Liver (tissue), 9 donors: ENCODE measurements around the gene CCDC30. TPM values are rescaled to one million over a fixed set of nuclear protein-coding genes. Genes with fewer than 3 reads are reported as not detected.
A peak's percentile ranks its signal among the peaks of the same experiment; 100 is the strongest.

ENCODE experiments used
- DNase-seq: peaks from one replicate; pipeline ENCODE4 v3.0.0-alpha.2; 2017; ENCODE audit warnings: low spot score
- H3K27ac ChIP-seq, 2 donors: one replicate each; pipeline ENCODE4 v1.7.0; 2013; ENCODE audit warnings: inconsistent platforms in 2 of 2, low read length in 2 of 2, control low read depth in 1 of 2, low read depth in 1 of 2, mild to moderate bottlenecking in 1 of 2
- H3K27me3 ChIP-seq, 4 donors: one replicate each; pipeline versions ENCODE4 v1.6.1 to v1.7.0; 2013; ENCODE audit warnings: low read length in 3 of 4, inconsistent platforms in 1 of 4, mild to moderate bottlenecking in 1 of 4, moderate library complexity in 1 of 4; ENCODE audit not compliant: control insufficient read depth in 4 of 4, insufficient read depth in 4 of 4
- H3K36me3 ChIP-seq, 4 donors: one replicate each; pipeline versions ENCODE4 v1.6.1 to v1.7.0; 2013; ENCODE audit warnings: low read length in 3 of 4, mild to moderate bottlenecking in 3 of 4, low read depth in 1 of 4, moderate library complexity in 1 of 4; ENCODE audit not compliant: control insufficient read depth in 4 of 4, insufficient read depth in 3 of 4
- H3K4me1 ChIP-seq, 4 donors: one replicate each; pipeline versions ENCODE4 v1.6.1 to v1.7.0; 2013; ENCODE audit warnings: low read length in 3 of 4, mild to moderate bottlenecking in 3 of 4, moderate library complexity in 1 of 4; ENCODE audit not compliant: control insufficient read depth in 4 of 4, insufficient read depth in 4 of 4
- H3K4me3 ChIP-seq, 3 donors: one replicate each; pipeline versions ENCODE4 v1.6.1 to v1.7.0; 2013; ENCODE audit warnings: low read length in 3 of 3, control low read depth in 1 of 3, low read depth in 1 of 3, mild to moderate bottlenecking in 1 of 3
- H3K9ac ChIP-seq, 2 donors: one replicate each; pipeline ENCODE4 v1.7.0; 2013; ENCODE audit warnings: low read length in 2 of 2, mild to moderate bottlenecking in 2 of 2, moderate library complexity in 2 of 2, control low read depth in 1 of 2, low read depth in 1 of 2
- H3K9me3 ChIP-seq, 4 donors: one replicate each; pipeline versions ENCODE4 v1.6.1 to v1.7.0; 2013; ENCODE audit warnings: low read length in 3 of 4; ENCODE audit not compliant: control insufficient read depth in 4 of 4
- ATF3 ChIP-seq: IDR thresholded peaks from 2 replicates; pipeline ENCODE4 v1.6.1; 2016; ENCODE audit warnings: antibody characterized with exemption
- CTCF ChIP-seq: fragments of 150-350 bp; IDR thresholded peaks from 2 replicates; pipeline ENCODE4 v1.5.1; 2017; ENCODE audit warnings: improper control_type of control experiment, low read depth, low read length; ENCODE audit not compliant: missing input control
- EGR1 ChIP-seq, 2 donors: IDR thresholded peaks; 2 replicates each; pipeline ENCODE4 v1.6.1; 2016 to 2018; ENCODE audit warnings: antibody characterized with exemption in 2 of 2, low read depth in 2 of 2
- FOXA1 ChIP-seq: IDR thresholded peaks from 2 replicates; pipeline ENCODE4 v1.6.1; 2016; ENCODE audit warnings: antibody characterized with exemption
- FOXA2 ChIP-seq: IDR thresholded peaks from 2 replicates; pipeline ENCODE4 v1.6.1; 2016; ENCODE audit warnings: antibody characterized with exemption
- GABPA ChIP-seq, 2 donors: IDR thresholded peaks in 1 of 2; conservative IDR thresholded peaks in 1 of 2; 2 replicates each; pipeline ENCODE4 v1.6.1; 2016; ENCODE audit warnings: antibody characterized with exemption in 2 of 2, mild to moderate bottlenecking in 1 of 2, moderate library complexity in 1 of 2
- HNF4A ChIP-seq, 2 donors: conservative IDR thresholded peaks; 2 replicates each; pipeline ENCODE4 v1.6.1; 2016; ENCODE audit warnings: antibody characterized with exemption in 2 of 2, mild to moderate bottlenecking in 2 of 2
- HNF4G ChIP-seq: IDR thresholded peaks from 2 replicates; pipeline ENCODE4 v1.6.1; 2016; ENCODE audit warnings: antibody characterized with exemption
- JUND ChIP-seq, 2 donors: IDR thresholded peaks; 2 replicates each; pipeline ENCODE4 v1.6.1; 2016; ENCODE audit warnings: antibody characterized with exemption in 2 of 2
- MAX ChIP-seq: IDR thresholded peaks from 2 replicates; pipeline ENCODE4 v1.6.1; 2016; ENCODE audit warnings: antibody characterized with exemption
- NR2F2 ChIP-seq: IDR thresholded peaks from 2 replicates; pipeline ENCODE4 v1.6.1; 2016; ENCODE audit warnings: antibody characterized with exemption
- RAD21 ChIP-seq, 2 donors: IDR thresholded peaks; 2 replicates each; pipeline ENCODE4 v1.6.1; 2016; ENCODE audit warnings: antibody characterized with exemption in 2 of 2, mild to moderate bottlenecking in 2 of 2
- REST ChIP-seq: IDR thresholded peaks from 2 replicates; pipeline ENCODE4 v1.6.1; 2016; ENCODE audit warnings: antibody characterized with exemption, mild to moderate bottlenecking
- RXRA ChIP-seq, 2 donors: IDR thresholded peaks; 2 replicates each; pipeline ENCODE4 v1.6.1; 2017 to 2018; ENCODE audit warnings: antibody characterized with exemption in 2 of 2, mild to moderate bottlenecking in 1 of 2
- SP1 ChIP-seq: IDR thresholded peaks from 2 replicates; pipeline ENCODE4 v1.6.1; 2018; ENCODE audit warnings: antibody characterized with exemption, mild to moderate bottlenecking
- TAF1 ChIP-seq: conservative IDR thresholded peaks from 2 replicates; pipeline ENCODE4 v1.6.1; 2016; ENCODE audit warnings: antibody characterized with exemption, mild to moderate bottlenecking
- YY1 ChIP-seq: IDR thresholded peaks from 2 replicates; pipeline ENCODE4 v1.6.1; 2016; ENCODE audit warnings: antibody characterized with exemption, mild to moderate bottlenecking
- ZBTB33 ChIP-seq: IDR thresholded peaks from 2 replicates; pipeline ENCODE4 v1.6.1; 2016; ENCODE audit warnings: antibody characterized with exemption
- WGBS: extraction: QIAGEN DNeasy Blood & Tissue Kit; methylation state at CpG from one replicate; pipeline ENCODE4 v1.1.7; 2013; 5-methylcytosine and 5-hydroxymethylcytosine counted together
- polyA plus RNA-seq, 2 donors: library from polyadenylated mRNA; stranded (reverse) in 1 of 2; unstranded in 1 of 2; fragments of 200-250 nt in 1 of 2; fragments of >200 nt in 1 of 2; fragmentation: Nextera tagmentation in 1 of 2; extraction: Ambion mirVana in 1 of 2; gene quantifications; one replicate each; pipeline versions ENCODE4 v1.2.1 to v1.2.3, GENCODE V29; 2013 to 2015
- total RNA-seq, 2 donors: library from RNA; depleted of rRNA; stranded (reverse); fragments of >200 nt; gene quantifications; one replicate each; pipeline ENCODE4 v1.2.3, GENCODE V29; 2014
- donor health status: healthy.
- donor health status: healthy.
- donor health status: healthy.
- donor health status: healthy.
- donor health status: healthy.

The CCDC30 gene
- total and polyA plus RNA-seq, 4 donors: 0.07 to 2.0 (median 1.3) TPM

GRCh38 chr1:42658877-42659337, 195.8 kb downstream of the CCDC30 start:
- Histone ChIP-seq H3K9ac (peak overlapping the region; percentile 33 to 66), H3K4me1 (peaks cover 0 to 20% (median 11%) of the 10 kb centered on the region in 4 donors)

GRCh38 chr1:42660907-42661500, 197.9 kb downstream of the CCDC30 start:
- Histone ChIP-seq H3K27me3 (no peaks in the 10 kb centered on the region), H3K36me3 (peaks cover 4 to 13% (median 10%) of the 10 kb centered on the region in 4 donors), H3K27ac (no peak overlapping the region), H3K4me3 (no peak overlapping the region), H3K9ac (no peak overlapping the region), H3K9me3 (no peaks in the 10 kb centered on the region), H3K4me1 (peaks cover 0 to 20% (median 11%) of the 10 kb centered on the region in 4 donors)
- 82% methylated on average over 3 of the region's 3 CpGs for WGBS
- no peak for DNase-seq
- TF ChIP-seq TAF1 (no peak), YY1 (no peak), FOXA2 (no peak), HNF4A (conservative IDR thresholded peaks at IDR 0.05) (no peak), RAD21 (IDR thresholded peaks at IDR 0.05) (no peak), SP1 (no peak), HNF4G (no peak), NR2F2 (no peak), ATF3 (no peak), EGR1 (IDR thresholded peaks at IDR 0.05; ENCODE audit: low read depth in 2 of 2) (no peak), MAX (no peak), GABPA (IDR thresholded peaks at IDR 0.05 in 1 of 2, conservative IDR thresholded peaks at IDR 0.05 in 1 of 2) (no peak), RXRA (IDR thresholded peaks at IDR 0.05) (no peak), FOXA1 (no peak), JUND (IDR thresholded peaks at IDR 0.05) (no peak), REST (no peak)

More at GRCh38 chr1:42658877-42659337, 195.8 kb downstream of the CCDC30 start:
- Histone ChIP-seq H3K36me3 (peaks cover 0 to 5% (median 2%) of the 10 kb centered on the region in 4 donors), H3K4me3 (peak overlapping the region; percentile 68 to 85 (median 83)), H3K9me3 (no peaks in the 10 kb centered on the region), H3K27ac (no peak overlapping the region), H3K27me3 (no peaks in the 10 kb centered on the region)
- WGBS: 6% methylated on average over 20 of the region's 20 CpGs
- no peak for DNase-seq
- TF ChIP-seq SP1: no peak
- no peak for TF ChIP-seq CTCF
- no peak for TF ChIP-seq ZBTB33
- no peak for TF ChIP-seq FOXA2
- TF ChIP-seq GABPA (IDR thresholded peaks at IDR 0.05 in 1 of 2, conservative IDR thresholded peaks at IDR 0.05 in 1 of 2): no peak
- TF ChIP-seq EGR1 (IDR thresholded peaks at IDR 0.05; ENCODE audit: low read depth in 2 of 2): no peak
- no peak for TF ChIP-seq ATF3
